NCI-H1048 (cell line): ENCODE data around the gene MRPS11.
"Not testable (repeated sequence)": the region's sequence is repeated elsewhere in the genome, so short reads cannot be mapped to it uniquely, and the experiment has no call there.

Experiments
- DNase-seq: peaks from one replicate; lab custom pipeline; 2025; lab: John Stamatoyannopoulos, UW

The MRPS11 gene

DNA sequence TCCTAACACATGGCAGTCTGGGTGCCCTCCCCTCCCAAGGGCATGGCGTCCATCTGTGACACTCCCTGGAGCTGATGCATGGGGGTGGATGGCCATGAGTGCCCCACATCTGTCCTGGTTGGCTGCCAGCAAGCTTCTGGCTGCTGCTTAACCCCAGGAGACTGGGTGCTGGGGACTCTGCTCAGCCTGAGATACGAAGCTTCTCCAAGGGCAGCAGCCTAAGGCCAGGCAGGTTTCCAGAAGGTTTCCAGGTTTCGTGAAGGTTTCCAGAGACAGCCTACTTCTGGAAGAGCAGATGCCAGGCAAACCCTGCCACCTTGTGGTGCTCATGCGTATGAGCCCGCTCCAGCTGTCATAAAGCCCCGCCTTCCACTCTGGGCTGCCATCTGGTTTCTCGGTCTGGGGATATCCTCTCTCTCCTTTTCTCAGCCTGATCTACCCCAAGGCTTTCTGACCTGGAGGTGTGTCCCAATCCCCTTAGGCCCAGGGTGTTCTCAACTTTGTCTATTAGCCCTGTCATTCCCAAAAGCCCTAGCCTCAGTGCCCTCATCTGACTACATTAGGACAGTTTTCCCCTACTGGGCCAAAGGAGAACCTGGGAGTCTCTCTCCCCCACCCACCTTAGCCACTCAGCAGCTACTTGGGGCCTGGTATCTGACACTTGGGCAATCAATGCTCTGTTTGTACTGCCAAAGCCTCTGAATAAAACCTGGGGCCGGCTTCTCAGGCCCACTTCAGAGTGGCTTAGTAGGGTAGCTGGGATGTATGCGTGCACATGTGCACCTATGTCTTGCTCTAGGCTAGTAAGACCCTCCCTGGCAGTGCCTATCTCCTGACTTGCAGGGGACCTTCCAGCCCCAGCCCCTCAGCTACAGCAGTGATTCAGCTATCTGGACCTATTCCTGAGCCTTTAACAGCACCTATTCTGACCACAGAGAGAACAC is 12.4 kb upstream of the MRPS11 start:
- DNase-seq: peak; percentile 60

- no peak for DNase-seq
Measured at GRCh38 chr15:88456733-88457132, 10.8 kb upstream of the MRPS11 start.

DNA sequence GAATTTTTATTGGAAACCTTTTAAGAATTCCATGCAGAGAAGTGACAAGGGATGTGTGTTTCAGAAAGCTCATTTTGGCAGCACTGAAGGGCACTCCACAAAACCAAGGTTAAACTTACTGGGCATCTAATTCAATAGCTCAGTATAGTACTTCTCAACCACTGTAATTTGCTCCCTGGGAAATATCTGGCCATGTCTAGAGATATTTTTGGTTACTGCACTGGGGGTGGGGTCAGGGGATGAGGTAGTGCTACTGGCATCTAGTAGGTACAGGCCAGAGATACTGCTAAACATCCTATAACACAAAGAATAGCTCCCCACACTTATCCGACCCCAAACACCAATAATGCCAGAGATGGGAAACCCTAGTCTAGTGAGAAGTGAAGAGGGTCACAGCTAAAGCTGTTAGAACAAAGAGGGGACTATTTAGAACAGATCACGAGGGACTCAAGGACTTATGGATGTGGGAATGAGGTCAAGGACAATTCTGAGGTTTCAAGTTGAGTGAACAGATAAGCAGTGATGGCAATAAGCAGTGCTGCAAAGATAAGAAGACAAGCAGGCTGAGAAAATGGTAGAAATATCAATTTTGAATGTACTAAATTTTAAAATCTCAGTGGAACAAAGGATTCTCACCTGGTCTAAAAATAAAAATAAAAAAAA is 3.5 kb upstream of the MRPS11 start:
- no peak for DNase-seq

GRCh38 chr15:88465633-88466224 is 1.8 kb upstream of the MRPS11 start:
- DNase-seq: no peak

- no peak for DNase-seq
Measured at GRCh38 chr15:88467935-88468528, 524 bp downstream of the MRPS11 start.

- not testable (repeated sequence) for DNase-seq
Measured at GRCh38 chr15:88468721-88469120, 1.2 kb downstream of the MRPS11 start.

DNA sequence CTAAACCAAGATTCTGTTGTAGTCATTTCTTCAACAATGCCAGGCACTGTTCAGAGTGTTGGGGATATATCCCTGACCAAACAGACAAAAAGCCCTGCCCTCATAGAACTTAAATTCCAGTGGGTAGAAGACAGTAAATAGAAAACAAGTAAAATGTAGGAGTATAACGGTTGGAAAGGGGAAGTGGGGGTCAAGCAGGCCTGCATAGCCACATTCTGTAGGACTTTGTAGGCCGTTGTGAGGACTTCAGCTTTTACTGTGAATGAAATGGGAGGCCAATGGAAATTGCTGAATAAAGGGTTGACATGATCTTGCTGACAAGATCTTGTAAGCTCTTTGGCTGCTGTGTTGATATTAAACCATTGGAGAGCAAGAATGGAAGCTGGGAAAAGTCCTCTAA is 1.8 kb downstream of the MRPS11 start:
- no peak for DNase-seq

DNA sequence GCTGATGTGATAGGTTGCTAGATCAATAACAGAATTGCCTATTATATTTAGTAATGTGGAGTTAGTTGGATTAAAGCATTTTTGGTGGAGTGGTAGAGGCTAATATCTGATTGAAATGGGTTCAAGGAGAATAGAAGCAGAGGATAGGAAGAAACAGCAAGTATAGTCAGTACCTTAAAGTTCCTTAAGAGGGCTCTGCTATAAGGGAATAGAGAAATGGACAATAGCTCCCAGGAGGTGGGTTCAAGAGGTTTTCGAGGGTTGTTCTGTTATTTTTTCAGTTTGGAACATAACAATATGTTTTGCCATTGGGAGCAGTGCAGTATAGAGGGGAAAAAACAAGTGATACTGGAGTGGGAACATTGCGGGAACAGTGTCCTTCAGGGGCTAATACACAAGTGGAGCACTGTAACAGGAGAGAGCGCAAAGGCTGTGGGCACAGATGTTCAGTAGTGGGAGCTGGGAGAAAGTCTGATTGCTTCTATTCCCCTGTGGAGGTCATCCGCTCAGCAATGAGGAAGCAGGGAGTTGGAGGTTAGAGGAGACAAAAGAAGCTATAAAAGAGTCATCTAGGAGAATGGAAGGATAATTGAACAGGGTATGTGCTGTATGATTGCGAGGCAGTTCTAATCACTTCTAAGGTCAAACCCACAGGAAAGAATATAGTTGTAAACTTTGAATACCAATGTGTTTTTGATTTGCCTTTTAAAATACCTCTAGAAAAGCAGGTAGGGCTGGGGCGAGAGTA is 3.3 kb downstream of the MRPS11 start:
- no peak for DNase-seq

- no peak for DNase-seq
Measured at GRCh38 chr15:88472225-88472624, 4.7 kb downstream of the MRPS11 start.

GRCh38 chr15:88473661-88474293 is 6.3 kb downstream of the MRPS11 start:
- DNase-seq: not testable (repeated sequence)

DNA sequence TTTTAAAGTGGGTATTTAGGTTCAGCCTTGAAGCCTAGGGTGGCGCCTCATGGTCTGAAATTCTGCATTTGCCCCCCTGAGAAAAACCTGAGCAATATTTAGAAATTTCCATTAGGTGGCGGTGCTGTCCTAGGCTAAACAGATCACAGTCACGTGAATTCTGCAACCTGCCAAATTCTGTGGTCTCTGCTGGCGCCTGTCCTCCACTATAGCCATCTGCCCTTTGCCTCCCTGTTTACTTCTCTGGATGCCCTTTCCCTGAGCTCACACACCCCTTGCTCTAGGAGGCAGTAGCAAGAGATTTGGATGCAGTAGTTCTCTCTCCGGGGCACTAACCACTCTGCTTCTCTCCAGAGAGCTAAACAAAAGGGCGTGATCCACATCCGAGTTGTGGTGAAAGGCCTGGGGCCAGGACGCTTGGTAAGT is 9.1 kb downstream of the MRPS11 start:
- peak; percentile 5 for DNase-seq

DNA sequence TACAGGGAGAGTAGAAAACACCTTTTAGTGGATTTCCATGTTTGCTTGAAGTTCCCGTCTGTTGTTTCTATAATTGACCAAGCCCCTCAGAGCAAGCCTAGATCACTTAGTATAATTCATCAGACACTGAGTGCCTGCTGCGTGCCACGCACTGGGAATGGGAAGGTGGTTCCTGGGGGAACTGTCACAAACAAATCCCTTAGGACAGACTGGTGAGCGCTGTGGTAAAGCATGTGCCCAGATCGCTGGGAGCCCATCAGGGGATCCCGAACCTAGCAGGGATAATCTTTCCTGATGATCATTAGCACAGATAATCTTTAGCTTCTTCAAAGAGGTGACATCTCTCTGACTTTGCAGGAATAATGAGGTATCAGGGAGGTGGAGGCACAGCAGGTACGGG is 9.6 kb downstream of the MRPS11 start:
- no peak for DNase-seq

DNA sequence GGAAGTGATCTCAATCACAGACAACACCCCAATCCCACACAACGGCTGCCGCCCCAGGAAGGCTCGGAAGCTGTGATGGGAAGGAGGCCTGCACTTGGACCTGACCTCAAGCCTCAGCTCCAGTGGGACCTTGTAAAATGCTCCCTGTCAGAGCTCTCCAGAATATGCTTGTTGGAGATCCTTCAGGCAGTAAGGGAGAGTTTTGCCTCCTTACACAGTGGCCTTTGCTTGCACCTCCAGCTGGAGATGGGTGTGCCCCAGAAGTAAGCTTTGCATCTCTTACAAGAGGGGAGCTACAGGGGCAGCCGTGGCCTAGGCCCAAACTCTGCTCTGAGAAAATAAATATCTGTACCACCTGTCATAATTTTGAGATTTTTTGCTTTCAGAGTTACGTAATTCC is 10.4 kb downstream of the MRPS11 start:
- no peak for DNase-seq

GRCh38 chr15:88479169-88479568 is 11.7 kb downstream of the MRPS11 start:
- no peak for DNase-seq

DNA sequence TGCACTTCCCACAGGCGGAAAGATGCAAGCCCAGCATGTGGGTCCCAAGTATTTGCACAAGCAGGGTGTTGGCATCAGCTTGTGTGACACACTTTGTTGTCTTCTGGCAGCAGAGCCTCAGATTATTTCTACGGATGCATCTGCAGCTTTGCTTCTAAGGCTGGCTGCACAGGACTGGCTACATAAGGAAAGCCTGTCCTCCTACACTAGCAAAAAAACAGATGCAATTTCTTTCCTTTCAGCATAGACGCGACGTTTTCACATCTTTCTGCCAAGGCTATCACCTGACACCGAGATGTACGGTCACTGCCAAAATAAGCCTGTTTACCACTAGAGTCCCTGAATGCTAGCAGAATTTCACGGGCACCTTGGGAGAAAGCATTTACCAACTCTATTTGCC is 13.5 kb downstream of the MRPS11 start:
- no peak for DNase-seq

- no peak for DNase-seq
Measured at GRCh38 chr15:88482263-88482662, 14.8 kb downstream of the MRPS11 start.

DNA sequence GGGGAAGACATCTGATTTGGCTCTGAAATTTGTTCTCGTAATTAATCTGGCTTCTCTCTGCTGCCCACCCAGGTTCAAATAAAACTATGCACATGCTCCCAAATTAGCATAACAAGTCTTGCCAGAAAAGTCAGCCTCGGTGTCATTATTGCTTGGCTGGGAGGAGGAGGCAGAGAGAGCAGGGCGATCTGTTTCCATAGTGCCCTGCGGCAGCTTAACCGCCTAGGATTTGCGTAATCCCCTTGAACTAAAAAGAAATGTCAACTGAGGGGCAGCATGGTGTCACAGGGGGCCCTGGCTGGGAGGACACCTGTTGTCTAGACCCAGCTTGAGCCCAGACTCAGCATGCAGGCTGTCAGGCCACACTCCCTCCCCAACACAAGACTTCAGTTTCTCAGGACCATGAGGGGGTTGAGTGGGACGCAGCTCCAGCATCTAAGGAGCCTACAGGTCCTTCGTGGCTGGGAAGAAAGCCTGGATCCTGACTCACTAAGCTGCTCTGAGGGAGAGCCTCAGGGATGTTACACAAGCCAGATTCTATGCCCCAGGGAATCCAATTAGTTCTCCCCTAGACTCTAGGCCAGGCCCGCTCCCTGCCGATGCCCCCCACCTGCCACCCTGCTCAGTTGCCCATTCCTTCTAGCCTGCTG is 17.3 kb downstream of the MRPS11 start:
- peak; percentile 71 for DNase-seq

DNA sequence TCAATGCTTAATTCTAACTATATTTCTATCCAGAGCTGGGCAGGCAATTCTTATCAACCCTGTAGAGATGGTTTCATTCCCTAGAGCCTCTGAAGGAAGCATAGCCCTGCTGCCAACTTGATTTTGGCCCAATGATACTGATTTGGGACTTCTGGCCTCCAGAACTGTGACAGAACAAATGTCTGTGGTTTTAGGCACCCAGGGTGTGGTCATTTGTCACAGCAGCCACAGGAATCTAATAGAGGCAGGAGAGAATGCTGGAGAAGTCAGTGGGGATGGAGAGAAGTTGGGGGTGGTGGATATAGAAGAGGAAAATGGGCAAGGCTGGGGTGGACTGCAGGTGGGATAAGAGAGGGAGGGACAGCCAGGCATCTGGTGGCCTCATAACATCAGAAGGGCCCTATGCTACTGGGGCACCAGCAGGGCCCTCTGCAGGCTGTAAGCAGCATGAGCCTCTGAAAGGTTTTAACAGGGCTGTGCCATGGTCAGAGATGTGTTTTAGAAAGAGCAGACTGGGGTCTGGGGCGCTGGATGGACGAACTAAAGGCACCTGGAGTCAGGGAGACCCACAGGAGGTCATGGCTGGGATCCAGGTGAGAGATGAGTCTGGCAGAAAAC is 19.8 kb downstream of the MRPS11 start:
- no peak for DNase-seq

GRCh38 chr15:88487796-88488523 is 20.5 kb downstream of the MRPS11 start:
- no peak for DNase-seq

GRCh38 chr15:88489321-88489720 is 21.8 kb downstream of the MRPS11 start:
- no peak for DNase-seq
